CD4-positive, alpha-beta T cell (primary cell): ENCODE results near the gene KIF25. TPM values are rescaled to one million over a fixed set of nuclear protein-coding genes. Genes with fewer than 3 reads are reported as not detected.

ENCODE experiments used
- ATAC-seq: fragments of 200-7000 bp; cut with Tn5 transposase; one replicate; pipeline ENCODE4 v1.10.0; 2022; ENCODE audit warnings: mild to moderate bottlenecking; ENCODE audit not compliant: poor library complexity
- CTCF ChIA-PET: fragments of 350-600 bp; sonication (Branson Sonifier 250); formaldehyde crosslinking; loops from one replicate; lab custom pipeline; 2021; ENCODE audit warnings: antibody characterized with exemption, inconsistent platforms; lab: Charles Lee
- POLR2A ChIA-PET: fragments of 350-600 bp; sonication (Branson Sonifier 250); formaldehyde crosslinking; loops from one replicate; lab custom pipeline; 2021; ENCODE audit warnings: antibody characterized with exemption, inconsistent platforms; lab: Charles Lee
- DNase-seq, 14 experiments: peaks; one replicate each; pipeline ENCODE4 v3.0.0-alpha.2; 2013 to 2020; ENCODE audit warnings: mixed read lengths in 2 of 14
- H3K27ac ChIP-seq, 2 donors: one replicate each; pipeline versions ENCODE4 v1.5.1 to v1.7.0; 2013; ENCODE audit warnings: low read length in 2 of 2, low read depth in 1 of 2, mild to moderate bottlenecking in 1 of 2
- H3K27me3 ChIP-seq, 2 experiments: 1 replicate in 1 of 2; 2 replicates in 1 of 2; pipeline versions ENCODE4 v1.6.1 to v1.7.0; 2013; ENCODE audit warnings: low read length in 2 of 2, control low read depth in 1 of 2, mild to moderate bottlenecking in 1 of 2, moderate library complexity in 1 of 2; ENCODE audit not compliant: insufficient read depth in 2 of 2, control insufficient read depth in 1 of 2
- H3K36me3 ChIP-seq: one replicate; pipeline ENCODE4 v1.6.1; 2013; ENCODE audit warnings: low read length, control low read depth; ENCODE audit not compliant: insufficient read depth
- H3K4me1 ChIP-seq: one replicate; pipeline ENCODE4 v1.6.1; 2013; ENCODE audit warnings: low read length, control low read depth; ENCODE audit not compliant: insufficient read depth
- H3K4me3 ChIP-seq: one replicate; pipeline ENCODE4 v1.5.1; 2013; ENCODE audit warnings: mild to moderate bottlenecking, low read length, moderate library complexity
- H3K9me3 ChIP-seq, 2 experiments: 1 replicate in 1 of 2; 2 replicates in 1 of 2; pipeline versions ENCODE4 v1.6.1 to v1.7.0; 2013; ENCODE audit warnings: low read length in 2 of 2, mild to moderate bottlenecking in 2 of 2, control low read depth in 1 of 2, moderate library complexity in 1 of 2; ENCODE audit not compliant: control insufficient read depth in 1 of 2, insufficient read depth in 1 of 2
- H3K27ac Mint-ChIP-seq: one replicate; pipeline ENCODE4 v1.8.0; 2020; ENCODE audit warnings: mixed read lengths
- H3K27me3 Mint-ChIP-seq: one replicate; pipeline ENCODE4 v1.8.0; 2021; ENCODE audit warnings: mixed read lengths
- H3K36me3 Mint-ChIP-seq: one replicate; pipeline ENCODE4 v1.8.0; 2021; ENCODE audit warnings: low read depth, mixed read lengths
- H3K4me1 Mint-ChIP-seq: one replicate; pipeline ENCODE4 v1.8.0; 2021; ENCODE audit warnings: low read depth, mixed read lengths
- H3K4me3 Mint-ChIP-seq: one replicate; pipeline ENCODE4 v1.8.0; 2020; ENCODE audit warnings: mild to moderate bottlenecking, mixed read lengths
- H3K9me3 Mint-ChIP-seq: one replicate; pipeline ENCODE4 v1.8.0; 2020; ENCODE audit warnings: mixed read lengths
- intact Hi-C, 2 experiments: fragments of 100-400 bp; cut with DNase I in 1 of 2; cut with micrococcal nuclease in 1 of 2; formaldehyde crosslinking; loops; one replicate each; pipeline versions ENCODE4 v1.15.1 to v1.9.0; 2023 to 2025; cut with DNase I, micrococcal nuclease
- total RNA-seq, 174 experiments: library from RNA in 2 of 174; stranded (reverse) in 2 of 174; gene quantifications; one replicate each; pipeline ENCODE4 v1.2.3 and lab custom pipeline; 2021 to 2026
- TF ChIP-seq, protein P1 (sequence below): fragments of 200-600 bp; IDR thresholded peaks from one replicate; pipeline ENCODE4 v1.8.0; 2022; ENCODE audit warnings: antibody characterized with exemption, mild to moderate bottlenecking

The KIF25 gene
- total RNA-seq, 2 experiments from 2014 or later = not detected

DNA sequence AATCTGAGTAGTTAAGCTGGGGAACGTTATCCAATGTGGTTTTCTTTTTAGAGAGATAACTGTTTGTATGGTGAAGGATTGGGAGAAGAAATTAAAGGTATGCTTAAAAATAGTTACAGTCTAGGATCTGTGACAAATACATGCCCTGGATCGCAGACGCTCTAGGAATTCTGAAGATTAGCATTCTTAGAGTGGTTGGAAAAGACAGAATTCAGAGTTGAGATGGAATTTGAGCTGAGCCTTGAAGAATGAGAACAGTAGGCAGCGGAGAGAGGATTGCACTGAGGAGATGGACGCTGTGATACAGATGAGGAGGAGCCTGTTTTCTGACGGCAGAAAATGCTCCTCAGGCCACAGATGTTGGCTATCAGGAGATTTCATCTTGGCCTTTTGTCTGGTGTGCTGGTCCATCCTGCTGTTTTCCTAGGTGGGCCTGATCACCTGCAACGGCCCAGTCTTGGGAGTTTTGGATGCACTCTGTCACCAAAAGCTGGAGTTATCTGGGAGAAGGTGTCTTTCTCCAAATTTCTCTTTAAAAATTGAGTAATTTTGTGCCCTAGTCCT is 48.3 kb upstream of the KIF25 start:
- H3K27ac ChIP-seq = no peak overlapping the region
- no peak overlapping the region for H3K4me3 Mint-ChIP-seq
- no peaks in the 10 kb centered on the region for H3K4me1 ChIP-seq
- ATAC-seq = no peak
- no peaks in the 10 kb centered on the region for H3K9me3 ChIP-seq
- TF ChIP-seq, protein P1, sequence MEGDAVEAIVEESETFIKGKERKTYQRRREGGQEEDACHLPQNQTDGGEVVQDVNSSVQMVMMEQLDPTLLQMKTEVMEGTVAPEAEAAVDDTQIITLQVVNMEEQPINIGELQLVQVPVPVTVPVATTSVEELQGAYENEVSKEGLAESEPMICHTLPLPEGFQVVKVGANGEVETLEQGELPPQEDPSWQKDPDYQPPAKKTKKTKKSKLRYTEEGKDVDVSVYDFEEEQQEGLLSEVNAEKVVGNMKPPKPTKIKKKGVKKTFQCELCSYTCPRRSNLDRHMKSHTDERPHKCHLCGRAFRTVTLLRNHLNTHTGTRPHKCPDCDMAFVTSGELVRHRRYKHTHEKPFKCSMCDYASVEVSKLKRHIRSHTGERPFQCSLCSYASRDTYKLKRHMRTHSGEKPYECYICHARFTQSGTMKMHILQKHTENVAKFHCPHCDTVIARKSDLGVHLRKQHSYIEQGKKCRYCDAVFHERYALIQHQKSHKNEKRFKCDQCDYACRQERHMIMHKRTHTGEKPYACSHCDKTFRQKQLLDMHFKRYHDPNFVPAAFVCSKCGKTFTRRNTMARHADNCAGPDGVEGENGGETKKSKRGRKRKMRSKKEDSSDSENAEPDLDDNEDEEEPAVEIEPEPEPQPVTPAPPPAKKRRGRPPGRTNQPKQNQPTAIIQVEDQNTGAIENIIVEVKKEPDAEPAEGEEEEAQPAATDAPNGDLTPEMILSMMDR = no peak
- intact Hi-C loops = no loop called here
- H3K36me3 ChIP-seq = peaks cover 4% of the 10 kb centered on the region
- H3K4me3 ChIP-seq = no peak overlapping the region
- POLR2A ChIA-PET = no interaction called here
- no peak overlapping the region for H3K27ac Mint-ChIP-seq
- DNase-seq = no peak
- no peaks in the 10 kb centered on the region for H3K4me1 Mint-ChIP-seq
- H3K36me3 Mint-ChIP-seq = no peaks in the 10 kb centered on the region
- no peaks in the 10 kb centered on the region for H3K27me3 ChIP-seq
- CTCF ChIA-PET = no interaction called here
- no peaks in the 10 kb centered on the region for H3K9me3 Mint-ChIP-seq
- H3K27me3 Mint-ChIP-seq = no peaks in the 10 kb centered on the region

DNA sequence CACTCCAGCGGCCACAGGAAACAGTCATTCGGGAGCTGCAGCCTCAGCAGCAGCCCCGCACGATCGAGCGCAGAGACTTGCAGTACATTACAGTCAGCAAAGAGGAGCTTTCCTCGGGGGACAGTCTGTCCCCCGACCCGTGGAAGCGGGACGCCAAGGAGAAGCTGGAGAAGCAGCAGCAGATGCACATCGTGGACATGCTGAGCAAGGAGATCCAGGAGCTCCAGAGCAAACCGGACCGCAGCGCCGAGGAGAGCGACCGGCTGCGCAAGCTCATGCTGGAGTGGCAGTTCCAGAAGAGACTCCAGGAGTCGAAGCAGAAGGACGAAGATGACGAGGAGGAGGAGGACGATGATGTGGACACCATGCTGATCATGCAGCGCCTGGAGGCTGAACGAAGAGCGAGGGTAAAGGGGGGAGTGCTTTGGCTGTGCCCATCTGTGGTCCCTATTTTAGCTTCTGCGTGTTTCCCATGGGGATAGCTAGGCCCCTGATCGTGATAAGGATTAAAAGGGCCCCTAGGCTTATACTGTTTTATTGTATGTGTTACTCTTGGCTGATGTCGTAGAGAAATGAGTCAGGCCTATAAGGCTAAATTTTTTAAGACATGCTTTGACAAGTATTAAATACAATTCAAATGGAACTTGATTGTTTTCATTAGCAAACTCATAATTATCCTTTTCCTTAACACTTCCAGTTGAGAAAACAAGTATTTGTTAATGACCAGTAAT is 45.5 kb upstream of the KIF25 start:
- Histone ChIP-seq H3K27me3 (no peaks in the 10 kb centered on the region), H3K36me3 (no peaks in the 10 kb centered on the region), H3K9me3 (no peaks in the 10 kb centered on the region), H3K4me3 (no peak overlapping the region), H3K4me1 (no peaks in the 10 kb centered on the region), H3K27ac (no peak overlapping the region)
- Mint-ChIP-seq H3K4me1 (no peaks in the 10 kb centered on the region), H3K27ac (no peak overlapping the region), H3K36me3 (no peaks in the 10 kb centered on the region), H3K4me3 (no peak overlapping the region), H3K27me3 (no peaks in the 10 kb centered on the region), H3K9me3 (no peaks in the 10 kb centered on the region)
- ATAC-seq (no peak), DNase-seq (no peak)
- intact Hi-C loops = no loop called here
- TF ChIP-seq, protein P1 = no peak
- POLR2A ChIA-PET = no interaction called here
- CTCF ChIA-PET = no interaction called here

DNA sequence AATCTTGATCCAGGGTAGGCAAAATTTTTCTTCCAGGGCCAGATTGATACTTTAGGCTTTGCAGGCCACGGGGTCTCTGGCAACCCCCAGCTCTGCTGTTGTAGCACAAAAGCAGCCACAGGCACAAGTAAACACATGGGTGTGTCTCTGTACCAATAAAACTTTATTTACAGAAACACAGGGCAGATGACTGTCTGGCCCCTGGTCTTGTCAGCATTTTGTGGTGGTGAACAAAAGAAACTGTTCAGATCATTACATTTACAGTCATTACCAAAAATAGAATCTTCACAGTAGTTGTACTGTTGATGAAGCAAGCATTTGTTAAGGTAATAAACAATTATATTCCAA is 45.0 kb upstream of the KIF25 start:
- ATAC-seq = no peak
- TF ChIP-seq, protein P1 = no peak

More for the DNA sequence above, 45.0 kb upstream of the KIF25 start:
- intact Hi-C loops = no loop called here
- Histone ChIP-seq H3K27me3 (no peaks in the 10 kb centered on the region), H3K27ac (no peak overlapping the region), H3K36me3 (no peaks in the 10 kb centered on the region), H3K9me3 (no peaks in the 10 kb centered on the region), H3K4me3 (no peak overlapping the region), H3K4me1 (no peaks in the 10 kb centered on the region)
- no peak overlapping the region for H3K27ac Mint-ChIP-seq
- no peak for DNase-seq
- no peak overlapping the region for H3K4me3 Mint-ChIP-seq
- H3K36me3 Mint-ChIP-seq = no peaks in the 10 kb centered on the region
- CTCF ChIA-PET = no interaction called here
- no peaks in the 10 kb centered on the region for H3K27me3 Mint-ChIP-seq
- no peaks in the 10 kb centered on the region for H3K4me1 Mint-ChIP-seq
- POLR2A ChIA-PET = no interaction called here
- H3K9me3 Mint-ChIP-seq = no peaks in the 10 kb centered on the region
